PFSK-1 (cell line): ENCODE measurements around the gene ARG1.

Source experiments
- FOXP2 ChIP-seq: optimal IDR thresholded peaks from 2 replicates; pipeline ENCODE3; 2011; ENCODE audit warnings: borderline replicate concordance, control low read depth, inconsistent platforms; ENCODE audit not compliant: insufficient read depth; ENCODE audit errors: extremely low read length, extremely low read depth
- POLR2AphosphoS5 ChIP-seq: IDR thresholded peaks from 2 replicates; pipeline ENCODE4 v1.6.1; 2012; ENCODE audit warnings: low read depth, mild to moderate bottlenecking, control low read depth, low read length, moderate library complexity

GRCh38 chr6:131588643-131589042 lies 15.6 kb downstream of the ARG1 start:
- TF ChIP-seq POLR2AphosphoS5 = no peak
- no peak for TF ChIP-seq FOXP2
